ENCODE measurements around the gene FAM168A.

FAM168A gene

DNA sequence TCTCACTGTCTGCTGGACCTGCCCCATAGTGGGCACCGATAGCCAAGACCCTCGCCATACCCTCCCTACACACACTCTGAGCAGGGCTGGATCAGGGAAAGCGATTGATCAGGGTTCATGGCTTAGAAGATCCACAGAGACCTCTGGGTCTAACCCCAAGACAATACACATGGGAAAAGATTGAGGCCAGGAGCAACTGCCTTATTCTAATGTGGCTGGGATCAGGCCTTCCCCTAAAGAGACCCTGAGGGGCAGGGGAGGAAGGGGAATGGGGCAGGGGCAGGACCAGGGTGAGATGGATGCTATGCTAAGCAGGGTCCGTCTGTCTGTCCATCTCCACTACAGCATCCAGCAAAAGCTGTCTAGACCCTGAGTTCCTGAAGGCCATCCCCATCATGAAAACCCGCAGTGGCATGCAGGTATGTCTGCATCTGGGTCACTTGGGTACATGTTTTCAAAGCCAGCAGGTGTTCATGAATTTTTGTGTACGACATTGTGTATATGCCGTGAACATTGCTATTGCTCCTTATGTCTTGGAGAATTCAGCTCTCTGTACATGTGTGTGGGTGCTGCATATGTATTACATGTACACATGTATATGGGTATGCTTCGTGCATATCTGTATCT, 237.1 kb downstream of the FAM168A start:
- DNase-seq = no peak

DNA sequence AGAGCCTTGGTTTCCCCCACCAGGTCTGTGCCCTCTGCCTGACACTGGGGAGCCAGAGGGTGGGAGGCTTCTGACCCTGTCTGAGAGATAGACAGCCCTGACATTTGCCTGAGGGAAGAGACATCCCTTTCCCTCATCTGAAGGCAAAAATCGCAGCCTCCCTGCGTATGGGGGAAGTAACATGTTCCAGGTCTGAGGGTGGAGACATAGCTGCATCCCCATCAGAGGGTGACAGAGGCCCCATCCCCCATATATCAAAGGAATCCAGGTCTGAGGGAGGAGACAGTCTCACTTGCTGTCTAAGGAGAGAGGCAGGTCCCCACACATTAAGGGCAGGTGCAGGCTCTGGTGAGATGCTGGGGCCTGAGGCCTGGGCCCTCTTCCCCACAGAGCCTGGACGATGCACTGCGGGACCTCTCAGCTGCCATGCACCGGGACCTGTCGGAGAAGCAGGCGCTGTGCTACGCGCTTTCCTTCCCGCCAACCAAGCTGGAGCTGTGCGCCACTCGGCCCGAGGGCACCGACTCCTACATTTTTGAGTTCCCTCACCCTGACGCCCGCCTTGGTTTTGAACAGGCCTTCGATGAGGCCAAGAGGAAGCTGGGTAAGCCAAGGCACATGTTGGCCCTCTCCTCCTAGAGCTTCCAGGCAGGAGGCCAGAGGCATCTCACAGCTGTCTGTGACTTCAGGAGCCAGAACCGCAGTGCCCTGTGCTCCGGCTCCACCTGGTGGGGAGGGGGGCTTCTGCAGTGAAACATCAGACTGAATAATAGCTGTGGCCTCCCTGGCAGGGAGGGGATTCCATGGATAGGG, 237.8 kb downstream of the FAM168A start:
- no peak for DNase-seq

DNA sequence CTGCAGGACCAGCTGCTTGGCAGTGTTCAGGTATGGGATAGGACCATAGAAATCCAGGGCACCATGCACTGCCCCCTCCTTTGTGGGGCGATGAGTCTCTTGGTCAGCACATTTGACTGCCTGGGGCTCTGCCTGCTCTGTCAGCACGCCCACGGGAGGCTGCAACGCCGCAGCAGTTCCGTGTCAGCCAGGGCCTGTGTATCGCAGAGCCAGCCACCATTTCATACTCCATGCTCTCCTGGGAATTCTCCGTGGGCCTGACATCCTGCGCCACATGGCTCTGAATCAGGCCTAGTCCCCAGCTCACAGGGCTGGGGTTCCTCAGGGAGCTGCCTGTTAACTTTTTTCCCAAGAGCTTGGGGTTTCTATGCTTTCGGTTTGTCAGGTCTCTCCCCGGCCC, 238.6 kb downstream of the FAM168A start:
- DNase-seq = peak; percentile 45

DNA sequence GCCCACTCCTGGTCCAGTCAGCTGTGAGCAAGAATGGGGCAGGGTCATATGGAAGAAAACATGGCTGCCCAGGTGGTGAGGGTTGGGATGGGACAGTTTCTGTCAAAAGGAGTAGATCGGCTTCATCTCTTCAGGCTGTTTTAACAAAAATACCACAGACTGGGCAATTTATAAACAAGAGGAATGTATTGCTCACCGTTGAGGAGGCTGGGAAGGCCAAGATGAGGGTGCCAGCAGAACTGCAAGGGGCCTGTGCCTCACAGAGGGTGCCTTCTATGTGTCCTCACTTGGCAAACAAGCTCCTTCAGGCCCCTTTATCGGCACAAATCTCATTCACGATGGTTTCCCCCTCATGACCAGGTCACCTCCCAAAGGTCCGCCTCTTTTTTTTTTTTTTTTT, 239.8 kb downstream of the FAM168A start:
- no peak for DNase-seq

DNA sequence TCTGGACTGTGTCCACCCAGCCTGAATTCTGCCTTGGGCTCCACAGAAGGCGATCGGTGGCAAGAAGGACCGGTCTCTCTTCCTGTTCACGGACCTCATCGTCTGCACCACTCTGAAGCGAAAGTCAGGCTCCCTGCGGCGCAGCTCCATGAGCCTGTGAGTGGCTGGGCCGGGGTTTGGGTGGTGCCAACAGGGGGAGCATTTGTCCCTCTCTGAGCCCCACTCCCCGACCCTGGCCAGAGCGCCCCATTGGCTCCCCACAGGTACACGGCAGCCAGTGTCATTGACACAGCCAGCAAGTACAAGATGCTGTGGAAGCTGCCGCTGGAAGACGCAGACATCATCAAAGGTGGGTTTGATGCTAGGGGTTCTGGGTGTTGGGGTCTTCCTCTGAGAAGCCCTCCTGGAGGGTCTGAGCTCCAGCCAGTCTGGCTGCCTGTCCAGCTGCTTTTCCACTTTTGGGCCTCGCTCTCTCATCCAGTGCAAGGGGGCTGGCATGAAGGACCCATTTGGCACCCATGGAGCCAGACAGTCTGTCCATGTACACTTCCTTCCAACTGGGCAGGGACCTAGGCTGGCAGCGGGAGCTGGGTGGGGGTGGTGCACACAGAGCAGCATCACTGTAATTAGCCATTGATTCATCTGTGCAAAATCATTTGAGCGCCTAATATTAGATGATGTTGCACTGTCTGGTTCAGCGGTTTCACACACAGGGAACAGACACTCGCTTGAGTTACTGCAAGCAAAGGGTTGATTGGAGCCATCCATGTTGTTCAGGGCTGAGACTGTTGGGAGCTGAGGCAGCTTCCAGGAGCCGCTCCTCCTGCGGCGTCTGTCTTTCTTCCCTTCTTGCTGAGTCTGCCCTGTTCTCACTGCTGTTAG, 240.7 kb downstream of the FAM168A start:
- peak; percentile 77 for DNase-seq

DNA sequence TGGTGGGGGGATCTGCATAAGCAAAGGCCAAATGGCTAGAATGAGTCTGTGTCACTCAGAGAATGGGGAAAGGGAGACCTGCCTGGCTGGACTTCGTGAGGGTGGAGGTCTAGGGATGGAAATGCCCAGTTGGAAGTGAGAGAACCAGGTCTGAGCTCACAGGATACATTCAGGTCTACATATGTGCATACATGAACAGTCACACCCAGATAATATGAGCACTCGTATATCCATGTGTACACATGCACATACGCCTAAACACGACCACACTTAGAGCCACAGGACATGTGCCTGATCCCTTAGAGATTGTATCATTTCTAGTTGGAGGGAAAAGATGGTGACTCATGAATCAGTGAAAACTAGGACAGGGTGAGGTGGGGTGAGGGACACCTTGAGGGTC, 242.8 kb downstream of the FAM168A start:
- no peak for DNase-seq

DNA sequence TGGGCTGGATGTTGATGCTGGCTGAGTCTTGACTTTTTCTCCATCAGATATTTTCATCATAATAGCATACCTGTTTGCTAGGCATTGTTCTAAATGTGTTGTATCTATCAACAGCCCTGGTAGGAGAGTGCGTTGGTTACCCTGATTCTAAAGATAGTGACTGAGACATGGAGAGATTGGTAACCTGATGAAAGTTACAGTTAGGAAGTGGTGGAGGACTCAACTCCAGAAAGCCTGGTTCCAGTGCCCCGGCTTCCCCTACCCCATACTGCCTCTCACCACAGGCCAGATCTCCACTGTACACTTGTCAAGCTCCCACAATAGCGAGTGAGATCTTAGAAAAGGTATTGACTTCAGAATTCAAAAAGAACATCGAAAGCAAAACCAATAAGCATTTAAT, 244.5 kb downstream of the FAM168A start:
- DNase-seq = no peak

DNA sequence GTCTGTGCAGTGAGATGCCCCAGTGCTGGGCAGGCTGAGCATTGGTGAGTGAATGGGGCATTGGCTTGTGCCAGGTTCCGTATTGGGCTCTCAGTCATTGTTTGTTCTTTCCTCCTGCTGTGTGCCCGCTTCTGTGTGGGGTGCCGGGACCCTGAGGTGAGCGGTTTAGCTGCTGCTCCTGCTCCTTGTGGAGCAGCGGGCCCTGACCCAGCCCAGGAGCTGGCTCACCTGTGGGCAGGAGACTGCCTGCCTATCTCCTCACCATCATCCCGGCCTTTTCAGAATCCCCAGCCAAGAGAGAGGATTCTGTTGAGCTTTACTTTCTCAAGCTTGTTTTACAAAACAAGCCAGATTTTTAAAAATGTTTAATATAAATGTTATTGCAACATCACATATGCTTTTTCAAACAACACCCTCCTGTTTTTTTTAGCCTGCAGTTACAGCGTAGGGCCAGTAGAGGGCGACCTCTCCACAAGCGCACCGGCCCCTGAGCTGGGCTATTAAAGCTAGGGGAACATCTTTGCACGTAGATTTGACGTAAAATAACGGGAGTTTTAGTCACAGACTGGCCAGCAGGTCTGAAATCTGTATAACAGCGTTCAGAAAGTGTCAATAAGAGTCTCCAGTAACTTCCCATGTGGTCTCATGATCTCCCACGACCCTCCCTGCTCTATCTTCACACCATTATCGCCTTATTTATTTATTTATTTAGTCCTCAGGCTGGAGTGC, 246.8 kb downstream of the FAM168A start:
- DNase-seq = peak; percentile 82

Data from retina (tissue), 1 donor.